HL-60 (cell line): ENCODE data around the gene WT1.

Source experiments
- DNase-seq, 2 experiments: peaks; one replicate each; pipeline ENCODE4 v3.0.0-alpha.2; 2010 to 2020; ENCODE audit warnings: low read depth in 1 of 2, low spot score in 1 of 2
- H3K27ac ChIP-seq: fragments of 250-450 bp; sonication (Bioruptor Pico); replicated peaks from 2 replicates; pipeline ENCODE4 v1.5.1; 2020; ENCODE audit warnings: mild to moderate bottlenecking, moderate library complexity
- H3K27me3 ChIP-seq: fragments of 250-450 bp; sonication (Bioruptor Pico); 2 replicates; pipeline ENCODE4 v1.5.1; 2021; ENCODE audit warnings: mild to moderate bottlenecking, moderate library complexity; ENCODE audit not compliant: insufficient read depth, poor library complexity, severe bottlenecking
- H3K4me3 ChIP-seq: replicated peaks from 2 replicates; pipeline ENCODE4 v1.5.1; 2011; ENCODE audit warnings: mild to moderate bottlenecking, control low read depth, low read length; ENCODE audit not compliant: insufficient read depth
- GABPA ChIP-seq: IDR thresholded peaks from 2 replicates; pipeline ENCODE4 v1.6.1; 2012; ENCODE audit warnings: low read depth
- POLR2AphosphoS5 ChIP-seq: IDR thresholded peaks from 2 replicates; pipeline ENCODE4 v1.6.1; 2012; ENCODE audit warnings: low read depth
- SPI1 ChIP-seq: IDR thresholded peaks from 2 replicates; pipeline ENCODE4 v1.6.1; 2012; ENCODE audit warnings: low read depth, mild to moderate bottlenecking, borderline replicate concordance
- TF ChIP-seq, protein P1 (sequence below): IDR thresholded peaks from 2 replicates; pipeline ENCODE4 v1.6.1; 2012; ENCODE audit warnings: low read depth; ENCODE audit not compliant: insufficient replicate concordance
- TF ChIP-seq, protein P2 (sequence below): IDR thresholded peaks from one replicate; pipeline ENCODE4 v1.5.1; 2011; ENCODE audit warnings: low read length, control low read depth, inconsistent platforms; ENCODE audit not compliant: insufficient read depth

WT1 gene

GRCh38 chr11:32420139-32420538 lies 15.2 kb downstream of the WT1 start:
- no peak for DNase-seq
- H3K27ac ChIP-seq: peak overlapping the region; percentile 89
- TF ChIP-seq, protein P1, sequence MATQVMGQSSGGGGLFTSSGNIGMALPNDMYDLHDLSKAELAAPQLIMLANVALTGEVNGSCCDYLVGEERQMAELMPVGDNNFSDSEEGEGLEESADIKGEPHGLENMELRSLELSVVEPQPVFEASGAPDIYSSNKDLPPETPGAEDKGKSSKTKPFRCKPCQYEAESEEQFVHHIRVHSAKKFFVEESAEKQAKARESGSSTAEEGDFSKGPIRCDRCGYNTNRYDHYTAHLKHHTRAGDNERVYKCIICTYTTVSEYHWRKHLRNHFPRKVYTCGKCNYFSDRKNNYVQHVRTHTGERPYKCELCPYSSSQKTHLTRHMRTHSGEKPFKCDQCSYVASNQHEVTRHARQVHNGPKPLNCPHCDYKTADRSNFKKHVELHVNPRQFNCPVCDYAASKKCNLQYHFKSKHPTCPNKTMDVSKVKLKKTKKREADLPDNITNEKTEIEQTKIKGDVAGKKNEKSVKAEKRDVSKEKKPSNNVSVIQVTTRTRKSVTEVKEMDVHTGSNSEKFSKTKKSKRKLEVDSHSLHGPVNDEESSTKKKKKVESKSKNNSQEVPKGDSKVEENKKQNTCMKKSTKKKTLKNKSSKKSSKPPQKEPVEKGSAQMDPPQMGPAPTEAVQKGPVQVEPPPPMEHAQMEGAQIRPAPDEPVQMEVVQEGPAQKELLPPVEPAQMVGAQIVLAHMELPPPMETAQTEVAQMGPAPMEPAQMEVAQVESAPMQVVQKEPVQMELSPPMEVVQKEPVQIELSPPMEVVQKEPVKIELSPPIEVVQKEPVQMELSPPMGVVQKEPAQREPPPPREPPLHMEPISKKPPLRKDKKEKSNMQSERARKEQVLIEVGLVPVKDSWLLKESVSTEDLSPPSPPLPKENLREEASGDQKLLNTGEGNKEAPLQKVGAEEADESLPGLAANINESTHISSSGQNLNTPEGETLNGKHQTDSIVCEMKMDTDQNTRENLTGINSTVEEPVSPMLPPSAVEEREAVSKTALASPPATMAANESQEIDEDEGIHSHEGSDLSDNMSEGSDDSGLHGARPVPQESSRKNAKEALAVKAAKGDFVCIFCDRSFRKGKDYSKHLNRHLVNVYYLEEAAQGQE: no peak
- TF ChIP-seq, protein P2, sequence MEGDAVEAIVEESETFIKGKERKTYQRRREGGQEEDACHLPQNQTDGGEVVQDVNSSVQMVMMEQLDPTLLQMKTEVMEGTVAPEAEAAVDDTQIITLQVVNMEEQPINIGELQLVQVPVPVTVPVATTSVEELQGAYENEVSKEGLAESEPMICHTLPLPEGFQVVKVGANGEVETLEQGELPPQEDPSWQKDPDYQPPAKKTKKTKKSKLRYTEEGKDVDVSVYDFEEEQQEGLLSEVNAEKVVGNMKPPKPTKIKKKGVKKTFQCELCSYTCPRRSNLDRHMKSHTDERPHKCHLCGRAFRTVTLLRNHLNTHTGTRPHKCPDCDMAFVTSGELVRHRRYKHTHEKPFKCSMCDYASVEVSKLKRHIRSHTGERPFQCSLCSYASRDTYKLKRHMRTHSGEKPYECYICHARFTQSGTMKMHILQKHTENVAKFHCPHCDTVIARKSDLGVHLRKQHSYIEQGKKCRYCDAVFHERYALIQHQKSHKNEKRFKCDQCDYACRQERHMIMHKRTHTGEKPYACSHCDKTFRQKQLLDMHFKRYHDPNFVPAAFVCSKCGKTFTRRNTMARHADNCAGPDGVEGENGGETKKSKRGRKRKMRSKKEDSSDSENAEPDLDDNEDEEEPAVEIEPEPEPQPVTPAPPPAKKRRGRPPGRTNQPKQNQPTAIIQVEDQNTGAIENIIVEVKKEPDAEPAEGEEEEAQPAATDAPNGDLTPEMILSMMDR: no peak
- no peak for TF ChIP-seq GABPA
- TF ChIP-seq POLR2AphosphoS5: no peak
- no peak for TF ChIP-seq SPI1
- no peak overlapping the region for H3K4me3 ChIP-seq
- no peaks in the 10 kb centered on the region for H3K27me3 ChIP-seq

- H3K27me3 ChIP-seq: no peaks in the 10 kb centered on the region
- H3K4me3 ChIP-seq: no peak overlapping the region
- DNase-seq: no peak
- H3K27ac ChIP-seq: peak overlapping the region; percentile 10; the same call in 1 of the 2 replicates
- TF ChIP-seq GABPA: no peak
- TF ChIP-seq SPI1: no peak
- TF ChIP-seq POLR2AphosphoS5: no peak
- TF ChIP-seq, protein P1: no peak
- TF ChIP-seq, protein P2: no peak
Measured at GRCh38 chr11:32418836-32419235, 16.5 kb downstream of the WT1 start.

- TF ChIP-seq SPI1 (no peak), GABPA (no peak), POLR2AphosphoS5 (no peak)
- TF ChIP-seq, protein P1: no peak
- TF ChIP-seq, protein P2: no peak
- no peak overlapping the region for H3K27ac ChIP-seq
- no peak overlapping the region for H3K4me3 ChIP-seq
- no peak for DNase-seq
- H3K27me3 ChIP-seq: no peaks in the 10 kb centered on the region
Measured at GRCh38 chr11:32417806-32418205, 17.5 kb downstream of the WT1 start.
